RPMI7951 (cell line): Measurements from ENCODE around the gene EEF1AKMT1. TPM values are rescaled to one million over a fixed set of nuclear protein-coding genes. Genes with fewer than 3 reads are reported as not detected.
A peak's percentile ranks its signal among the peaks of the same experiment; 100 is the strongest.
"Not testable (repeated sequence)": the region's sequence is repeated elsewhere in the genome, so short reads cannot be mapped to it uniquely, and the experiment has no call there.

ENCODE experiments used
- DNase-seq: peaks from one replicate; pipeline ENCODE4 v3.0.0-alpha.2; 2012; ENCODE audit warnings: low read depth
- total RNA-seq: library from RNA; depleted of rRNA; stranded (reverse); fragments of >200 nt; shearing (Covaris generic); gene quantifications from 2 replicates; pipeline ENCODE4 v1.2.3, GENCODE V29; 2014; rRNA removed

The EEF1AKMT1 gene
- total RNA-seq, 1 experiment from 2014 or later: 8.4 TPM

DNA sequence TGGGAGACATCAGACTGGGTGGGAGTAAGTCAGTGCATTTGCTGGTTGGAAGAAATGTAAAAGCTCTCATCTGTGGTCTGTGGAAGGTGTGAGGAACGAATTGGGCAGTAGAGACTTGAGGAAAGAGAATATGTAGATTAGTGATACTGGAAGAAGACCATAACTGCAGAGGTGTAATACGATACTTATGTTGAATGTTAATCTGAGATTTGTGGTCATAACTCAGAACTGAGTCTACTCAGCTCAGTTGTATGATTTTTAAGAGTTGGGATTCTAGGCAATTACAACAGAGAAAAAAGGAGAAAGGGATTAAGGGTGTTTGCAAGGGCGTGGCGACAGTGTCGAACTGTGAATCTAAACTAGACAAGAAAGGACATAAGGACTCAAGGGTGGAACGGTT, 73.5 kb downstream of the EEF1AKMT1 start:
- no peak for DNase-seq

- peak; percentile 23 for DNase-seq
These were observed 74.0 kb downstream of the EEF1AKMT1 start for GRCh38 chr13:20699715-20700114.

- no peak for DNase-seq
These were observed 77.7 kb downstream of the EEF1AKMT1 start for GRCh38 chr13:20696073-20696472.

DNA sequence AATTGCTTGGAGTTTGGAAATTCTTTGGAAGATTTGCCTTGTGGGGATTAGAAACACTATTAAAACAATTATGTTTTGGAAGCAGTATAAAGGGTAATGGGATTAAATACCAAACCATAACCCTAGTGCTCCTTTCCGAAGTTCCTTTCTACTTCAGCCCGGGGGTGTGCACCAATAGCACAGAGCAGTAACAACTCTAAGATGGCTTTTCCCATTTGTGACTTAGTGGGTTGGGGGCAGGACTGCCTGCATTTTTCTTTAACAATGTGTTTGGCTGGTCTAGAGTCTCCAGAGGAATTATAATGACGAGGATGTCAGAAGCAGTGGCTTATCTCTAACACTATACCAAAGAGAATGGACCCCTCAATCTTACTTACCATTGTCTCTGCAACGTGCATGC, 82.1 kb downstream of the EEF1AKMT1 start:
- DNase-seq: no peak

- DNase-seq: no peak
These were observed 84.5 kb downstream of the EEF1AKMT1 start for GRCh38 chr13:20689291-20689690.

GRCh38 chr13:20686863-20687579, 86.7 kb downstream of the EEF1AKMT1 start:
- no peak for DNase-seq

DNA sequence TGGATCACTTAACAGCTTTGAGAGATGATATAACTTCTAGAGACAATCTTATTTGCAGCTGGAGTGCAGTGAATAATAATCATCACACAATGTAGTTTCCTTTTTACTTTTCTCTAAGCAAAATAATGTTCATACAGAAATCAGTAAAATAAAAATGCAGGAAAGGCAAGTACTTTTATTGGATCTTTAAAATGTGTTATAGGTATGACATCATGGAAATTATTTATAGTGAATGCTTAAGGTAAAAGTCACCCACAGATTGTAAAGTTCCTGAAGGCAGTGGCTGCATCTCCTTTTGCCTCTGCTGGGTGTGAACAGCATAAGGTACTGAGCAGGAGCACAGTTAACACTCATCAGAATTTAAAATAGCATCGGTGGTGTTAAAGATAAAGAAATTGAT, 87.6 kb downstream of the EEF1AKMT1 start:
- DNase-seq: no peak

DNA sequence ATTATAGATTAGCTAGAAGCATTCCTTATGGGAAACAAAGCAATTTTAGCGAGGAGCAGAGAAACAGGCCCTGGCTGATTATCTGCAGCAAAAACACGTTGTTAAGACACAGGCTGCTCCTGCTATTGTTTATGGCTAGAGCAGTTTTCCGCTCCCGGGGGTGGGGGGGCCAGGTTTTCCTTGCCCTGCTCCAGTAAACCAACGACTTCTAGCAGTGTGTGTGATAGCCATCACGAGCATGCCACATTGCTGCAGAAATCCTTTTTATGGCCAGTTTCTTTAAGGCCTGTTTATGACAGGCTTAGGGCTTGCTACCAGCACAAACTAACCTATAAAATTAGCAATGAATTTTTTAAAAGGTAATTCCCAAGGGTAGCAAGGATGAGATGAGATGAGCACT, 88.7 kb downstream of the EEF1AKMT1 start:
- no peak for DNase-seq

DNA sequence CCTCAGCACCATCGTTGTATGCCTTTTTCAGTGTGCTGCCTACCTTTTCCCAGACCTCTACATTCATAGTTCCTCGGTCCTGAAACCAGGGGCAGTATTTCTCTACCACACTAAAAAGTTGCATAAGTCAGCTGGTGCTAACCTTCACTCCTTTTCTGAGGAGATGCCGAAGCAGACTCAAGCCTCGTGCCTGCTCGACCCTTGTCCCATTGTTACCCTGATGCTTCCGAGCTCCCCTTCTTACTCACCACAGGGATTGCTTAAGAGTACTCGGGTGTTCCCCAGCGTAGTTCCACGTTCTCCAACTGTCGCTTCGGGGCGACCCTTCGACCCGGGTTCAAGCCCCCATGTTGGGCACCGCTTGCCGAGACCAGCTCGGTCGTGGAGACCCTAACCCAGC, 89.2 kb downstream of the EEF1AKMT1 start:
- no peak for DNase-seq

GRCh38 chr13:20684041-20684440, 89.7 kb downstream of the EEF1AKMT1 start:
- DNase-seq: no peak

DNA sequence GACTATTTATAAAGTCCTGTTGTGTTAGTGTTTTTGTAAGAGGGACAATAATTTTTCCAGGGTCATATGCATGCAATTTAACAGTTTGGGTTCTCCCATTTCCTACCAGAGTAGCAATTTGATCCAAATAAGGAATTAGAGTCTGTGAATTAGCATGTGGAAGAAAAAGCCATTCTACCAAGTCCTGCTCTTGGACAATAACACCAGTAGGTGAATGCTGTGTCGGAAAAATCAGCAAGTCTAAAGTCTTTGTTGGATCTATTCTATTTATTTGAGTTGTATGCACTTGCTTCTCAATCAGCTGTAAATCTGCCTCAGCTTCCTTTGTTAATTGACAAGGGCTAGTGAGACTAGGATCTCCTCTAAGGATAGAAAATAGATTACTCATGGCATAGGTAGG, 91.7 kb downstream of the EEF1AKMT1 start:
- no peak for DNase-seq

- not testable (repeated sequence) for DNase-seq
These were observed 92.3 kb downstream of the EEF1AKMT1 start for GRCh38 chr13:20681481-20681880.

- no peak for DNase-seq
These were observed 93.2 kb downstream of the EEF1AKMT1 start for GRCh38 chr13:20680416-20681080.

- no peak for DNase-seq
These were observed 93.9 kb downstream of the EEF1AKMT1 start for GRCh38 chr13:20679879-20680278.

Other genes starting within 250 kb of the EEF1AKMT1 start
- gene CRYL1, start 248.1 kb downstream of the EEF1AKMT1 start, total RNA-seq: 11.5 and 13.5 TPM in 2 replicates
- 10.9 and 18.9 TPM in 2 replicates for gene IFT88, start 206.8 kb downstream of the EEF1AKMT1 start, total RNA-seq
- 0.10 and 0.12 TPM in 2 replicates for gene IL17D, start 70.3 kb downstream of the EEF1AKMT1 start, total RNA-seq
- gene XPO4, start 128.8 kb upstream of the EEF1AKMT1 start, total RNA-seq: 15.4 and 16.0 TPM in 2 replicates